Body of pancreas (tissue), 4 donors: Measurements from ENCODE around the gene RFX7. TPM values are rescaled to one million over a fixed set of nuclear protein-coding genes. Genes with fewer than 3 reads are reported as not detected.

Experiments
- ATAC-seq: fragments of 150-250 bp; one replicate; pipeline ENCODE4 v1.9.1; 2016
- DNase-seq, 4 donors: peaks; one replicate each; pipeline ENCODE4 v3.0.0-alpha.2; 2019
- H3K27ac ChIP-seq, 4 donors: fragments of 200-600 bp; sonication (generic); 1 replicate in 3 of 4; 2 replicates in 1 of 4; pipeline versions ENCODE4 v1.5.1 to v1.6.1; 2016 to 2019; ENCODE audit warnings: mild to moderate bottlenecking in 1 of 4, mixed read lengths in 1 of 4, moderate library complexity in 1 of 4
- H3K27me3 ChIP-seq, 2 donors: fragments of 200-600 bp; sonication (generic); one replicate each; pipeline ENCODE4 v1.6.0; 2016; ENCODE audit warnings: mild to moderate bottlenecking in 1 of 2
- H3K36me3 ChIP-seq, 2 donors: fragments of 200-600 bp; sonication (generic); replicated peaks in 1 of 2; 2 replicates each; pipeline ENCODE4 v1.5.1; 2016; ENCODE audit warnings: low read depth in 2 of 2; ENCODE audit not compliant: insufficient read depth in 1 of 2
- H3K4me1 ChIP-seq: fragments of 200-600 bp; sonication (generic); one replicate; pipeline ENCODE4 v1.6.0; 2016
- H3K4me3 ChIP-seq, 2 donors: fragments of 200-600 bp; sonication (generic); 1 replicate in 1 of 2; 2 replicates in 1 of 2; pipeline ENCODE4 v1.5.1; 2016 to 2019
- H3K9me3 ChIP-seq, 3 donors: fragments of 200-600 bp; sonication (generic); 1 replicate in 2 of 3; 2 replicates in 1 of 3; pipeline ENCODE4 v1.5.1; 2016
- CTCF ChIP-seq, 7 experiments: fragments of 450-650 bp in 4 of 7; fragments of 200-600 bp in 3 of 7; sonication (generic) in 3 of 7; IDR thresholded peaks; one replicate each; pipeline ENCODE4 v1.5.1; 2016 to 2019; ENCODE audit warnings: antibody characterized with exemption in 7 of 7
- POLR2A ChIP-seq, 3 donors: fragments of 450-650 bp; IDR thresholded peaks; one replicate each; pipeline ENCODE4 v1.6.1; 2016; ENCODE audit warnings: antibody characterized with exemption in 3 of 3, mild to moderate bottlenecking in 2 of 3
- WGBS, 2 donors: methylation state at CpG; one replicate each; pipeline ENCODE4 v1.1.5; 2017; 5-methylcytosine and 5-hydroxymethylcytosine counted together
- intact Hi-C: fragments of 100-400 bp; cut with DNase I; formaldehyde crosslinking; loops from one replicate; pipeline ENCODE4 v1.15.1; 2023
- total RNA-seq, 2 donors: library from RNA; depleted of rRNA; stranded (reverse); fragments of >200 nt; gene quantifications; one replicate each; pipeline ENCODE4 v1.1.0, GENCODE V29; 2016

The RFX7 gene
- total RNA-seq, 2 donors from 2014 or later, result 2.6 to 5.4 TPM

DNA sequence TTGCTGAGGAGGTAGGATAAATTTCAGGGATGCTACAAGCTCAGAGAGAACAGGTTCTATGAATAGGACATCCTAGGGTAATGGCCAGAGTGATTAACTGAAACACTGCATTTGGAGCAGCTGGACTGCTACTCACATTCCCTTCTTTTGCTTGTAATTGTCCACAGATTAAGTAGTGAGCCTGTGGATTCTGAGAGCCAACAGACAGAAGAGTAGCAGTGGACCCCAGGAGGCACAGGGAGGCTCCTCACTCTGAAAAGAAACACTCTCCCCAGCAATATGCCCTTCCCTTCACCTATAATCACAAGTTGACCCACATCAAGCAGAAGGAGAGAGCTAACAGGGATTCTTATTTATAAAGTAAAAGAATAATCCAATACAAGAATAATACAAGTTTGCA, 10.6 kb upstream of the RFX7 start:
- TF ChIP-seq POLR2A (IDR thresholded peaks at IDR 0.05), result no peak
- intact Hi-C loops, result no loop called here
- Histone ChIP-seq H3K9me3 (no peaks in the 10 kb centered on the region), H3K27me3 (no peaks in the 10 kb centered on the region), H3K4me1 (no peaks in the 10 kb centered on the region), H3K27ac (no peak overlapping the region), H3K36me3 (no peaks in the 10 kb centered on the region), H3K4me3 (no peak overlapping the region)
- no peak for DNase-seq
- ATAC-seq, result no peak

DNA sequence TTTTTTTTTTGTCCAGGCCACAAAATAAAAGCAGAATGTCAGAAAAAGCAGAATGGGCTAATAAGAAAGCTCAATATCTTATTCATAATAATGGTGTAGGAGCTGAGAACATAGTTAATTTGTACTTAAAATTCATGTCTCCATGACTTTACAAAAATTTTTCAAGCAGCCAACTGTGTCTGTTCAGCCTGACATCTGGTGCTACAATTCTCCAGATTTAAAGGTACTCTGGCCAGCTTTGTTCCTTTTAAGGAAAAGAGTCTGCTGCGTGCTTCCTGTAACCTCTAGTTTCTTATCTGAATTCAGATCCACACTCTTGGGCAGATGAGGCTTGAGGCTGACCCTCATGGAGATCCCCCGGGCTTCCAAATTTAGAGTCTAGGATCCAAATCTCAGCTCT, 8.7 kb upstream of the RFX7 start:
- H3K27me3 ChIP-seq, result no peaks in the 10 kb centered on the region
- TF ChIP-seq POLR2A (IDR thresholded peaks at IDR 0.05), result no peak
- H3K36me3 ChIP-seq, result no peaks in the 10 kb centered on the region
- WGBS, 2 donors, result 67 to 79% methylated on average over 2 of the region's 2 CpGs
- H3K27ac ChIP-seq, result no peak overlapping the region
- DNase-seq (no peak), ATAC-seq (no peak)
- intact Hi-C loops, result no loop called here
- H3K9me3 ChIP-seq, result no peaks in the 10 kb centered on the region
- no peak overlapping the region for H3K4me3 ChIP-seq
- no peaks in the 10 kb centered on the region for H3K4me1 ChIP-seq

GRCh38 chr15:56251315-56252095, 7.8 kb upstream of the RFX7 start:
- Histone ChIP-seq H3K36me3 (no peaks in the 10 kb centered on the region), H3K9me3 (no peaks in the 10 kb centered on the region), H3K4me3 (no peak overlapping the region), H3K27me3 (no peaks in the 10 kb centered on the region), H3K4me1 (no peaks in the 10 kb centered on the region), H3K27ac (no peak overlapping the region)
- no peak for TF ChIP-seq POLR2A (IDR thresholded peaks at IDR 0.05)
- DNase-seq, result no peak
- WGBS, 2 donors, result 77 to 85% methylated on average over 4 of the region's 4 CpGs
- ATAC-seq, result no peak
- intact Hi-C loops, result no loop called here

GRCh38 chr15:56250626-56251025, 6.9 kb upstream of the RFX7 start:
- H3K36me3 ChIP-seq, result no peaks in the 10 kb centered on the region
- no peak for ATAC-seq
- H3K4me3 ChIP-seq, result no peak overlapping the region
- no peaks in the 10 kb centered on the region for H3K9me3 ChIP-seq
- H3K4me1 ChIP-seq, result peaks cover 2% of the 10 kb centered on the region
- 81 to 94% methylated on average over 1 of the region's 1 CpG for WGBS, 2 donors
- intact Hi-C loops, result no loop called here
- H3K27ac ChIP-seq, result no peak overlapping the region
- TF ChIP-seq POLR2A (IDR thresholded peaks at IDR 0.05) (no peak), CTCF (IDR thresholded peaks at IDR 0.05) (no peak)
- DNase-seq, result no peak
- H3K27me3 ChIP-seq, result no peaks in the 10 kb centered on the region

- H3K4me3 ChIP-seq, result no peak overlapping the region
- intact Hi-C loops, result no loop called here
- TF ChIP-seq CTCF (IDR thresholded peaks at IDR 0.05) (peak in 3 of 7 experiments; percentile 20 to 41 (median 31)), POLR2A (IDR thresholded peaks at IDR 0.05) (no peak)
- no peaks in the 10 kb centered on the region for H3K27me3 ChIP-seq
- H3K4me1 ChIP-seq, result peaks cover 14% of the 10 kb centered on the region
- DNase-seq (peak in 3 of 4 donors; percentile 13 to 15 (median 14)), ATAC-seq (no peak)
- H3K36me3 ChIP-seq, result no peaks in the 10 kb centered on the region
- H3K27ac ChIP-seq, result peak overlapping the region in 1 of 4 donors; percentile 26
- H3K9me3 ChIP-seq, result no peaks in the 10 kb centered on the region
These were observed 5.4 kb upstream of the RFX7 start for GRCh38 chr15:56249092-56249491.

GRCh38 chr15:56248311-56248992, 4.8 kb upstream of the RFX7 start:
- 40 to 54% methylated on average over 3 of the region's 3 CpGs for WGBS, 2 donors

More at GRCh38 chr15:56248311-56248992, 4.8 kb upstream of the RFX7 start:
- no peaks in the 10 kb centered on the region for H3K9me3 ChIP-seq
- peaks cover 14% of the 10 kb centered on the region for H3K4me1 ChIP-seq
- ATAC-seq (no peak), DNase-seq (no peak)
- intact Hi-C loops, result no loop called here
- no peaks in the 10 kb centered on the region for H3K36me3 ChIP-seq
- H3K4me3 ChIP-seq, result no peak overlapping the region
- no peaks in the 10 kb centered on the region for H3K27me3 ChIP-seq
- no peak for TF ChIP-seq CTCF (IDR thresholded peaks at IDR 0.05)
- no peak for TF ChIP-seq POLR2A (IDR thresholded peaks at IDR 0.05)
- H3K27ac ChIP-seq, result peak overlapping the region in 1 of 4 donors; percentile 26
